ENCODE data around the gene CCSER1.
"Not testable (repeated sequence)": the region's sequence is repeated elsewhere in the genome, so short reads cannot be mapped to it uniquely, and the experiment has no call there.

CCSER1 gene

GRCh38 chr4:91319556-91320268, 1192.5 kb downstream of the CCSER1 start:
- Histone ChIP-seq H3K4me1 (ENCODE audit: control insufficient read depth, insufficient read depth, low read length, poor library complexity, severe bottlenecking) (no peaks in the 10 kb centered on the region), H3K4me3 (ENCODE audit: insufficient read depth, low read depth, low read length, poor library complexity, severe bottlenecking) (no peak overlapping the region), H3K27me3 (replicated peaks; ENCODE audit: control insufficient read depth, insufficient read depth, low read length, poor library complexity, severe bottlenecking) (no peaks in the 10 kb centered on the region), H3K36me3 (ENCODE audit: control insufficient read depth, insufficient read depth, low read length) (no peaks in the 10 kb centered on the region), H3K9me3 (ENCODE audit: control insufficient read depth, low read length) (no peaks in the 10 kb centered on the region), H3K27ac (ENCODE audit: insufficient read depth, low read length, poor library complexity, severe bottlenecking) (no peak overlapping the region)
- DNase-seq = no peak

GRCh38 chr4:91322961-91323360, 1195.8 kb downstream of the CCSER1 start:
- Histone ChIP-seq H3K4me3 (ENCODE audit: insufficient read depth, low read depth, low read length, poor library complexity, severe bottlenecking) (no peak overlapping the region), H3K27ac (ENCODE audit: insufficient read depth, low read length, poor library complexity, severe bottlenecking) (no peak overlapping the region), H3K4me1 (ENCODE audit: control insufficient read depth, insufficient read depth, low read length, poor library complexity, severe bottlenecking) (no peaks in the 10 kb centered on the region), H3K9me3 (ENCODE audit: control insufficient read depth, low read length) (no peaks in the 10 kb centered on the region), H3K27me3 (replicated peaks; ENCODE audit: control insufficient read depth, insufficient read depth, low read length, poor library complexity, severe bottlenecking) (no peaks in the 10 kb centered on the region), H3K36me3 (ENCODE audit: control insufficient read depth, insufficient read depth, low read length) (no peaks in the 10 kb centered on the region)
- DNase-seq = no peak

- Histone ChIP-seq H3K4me1 (ENCODE audit: control insufficient read depth, insufficient read depth, low read length, poor library complexity, severe bottlenecking) (no peaks in the 10 kb centered on the region), H3K4me3 (ENCODE audit: insufficient read depth, low read depth, low read length, poor library complexity, severe bottlenecking) (no peak overlapping the region), H3K27ac (ENCODE audit: insufficient read depth, low read length, poor library complexity, severe bottlenecking) (no peak overlapping the region), H3K27me3 (replicated peaks; ENCODE audit: control insufficient read depth, insufficient read depth, low read length, poor library complexity, severe bottlenecking) (no peaks in the 10 kb centered on the region), H3K36me3 (ENCODE audit: control insufficient read depth, insufficient read depth, low read length) (no peaks in the 10 kb centered on the region), H3K9me3 (ENCODE audit: control insufficient read depth, low read length) (no peaks in the 10 kb centered on the region)
- DNase-seq = no peak
Measured at GRCh38 chr4:91325495-91325894, 1198.3 kb downstream of the CCSER1 start.

DNA sequence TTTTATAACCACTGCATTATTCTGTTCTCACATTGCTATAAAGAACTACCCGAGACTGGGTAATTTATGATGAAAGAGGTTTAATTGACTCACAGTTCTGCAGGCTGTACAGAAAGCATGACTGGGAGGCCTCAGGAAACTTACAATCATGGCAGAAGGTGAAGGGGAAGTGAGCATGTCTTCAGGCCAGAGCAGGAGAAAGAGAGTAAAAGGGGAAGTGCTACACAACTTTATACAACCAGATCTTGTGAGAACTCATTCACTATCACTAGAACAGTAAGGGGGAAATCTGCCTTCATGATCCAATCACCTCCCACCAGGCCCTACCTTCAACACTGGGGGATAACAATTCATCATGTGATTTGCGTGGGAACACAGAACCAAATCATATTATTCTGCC, 1199.0 kb downstream of the CCSER1 start:
- DNase-seq; H3K36me3 ChIP-seq (ENCODE audit: control insufficient read depth, insufficient read depth, low read length); H3K4me1 ChIP-seq (ENCODE audit: control insufficient read depth, insufficient read depth, low read length, poor library complexity, severe bottlenecking); H3K27me3 ChIP-seq (replicated peaks; ENCODE audit: control insufficient read depth, insufficient read depth, low read length, poor library complexity, severe bottlenecking); H3K4me3 ChIP-seq (ENCODE audit: insufficient read depth, low read depth, low read length, poor library complexity, severe bottlenecking); H3K27ac ChIP-seq (ENCODE audit: insufficient read depth, low read length, poor library complexity, severe bottlenecking); H3K9me3 ChIP-seq (ENCODE audit: control insufficient read depth, low read length): not testable (repeated sequence)

GRCh38 chr4:91330555-91331137, 1203.5 kb downstream of the CCSER1 start:
- Histone ChIP-seq H3K4me3 (ENCODE audit: insufficient read depth, low read depth, low read length, poor library complexity, severe bottlenecking) (no peak overlapping the region), H3K27me3 (replicated peaks; ENCODE audit: control insufficient read depth, insufficient read depth, low read length, poor library complexity, severe bottlenecking) (no peaks in the 10 kb centered on the region), H3K27ac (ENCODE audit: insufficient read depth, low read length, poor library complexity, severe bottlenecking) (no peak overlapping the region), H3K4me1 (ENCODE audit: control insufficient read depth, insufficient read depth, low read length, poor library complexity, severe bottlenecking) (no peaks in the 10 kb centered on the region), H3K9me3 (ENCODE audit: control insufficient read depth, low read length) (no peaks in the 10 kb centered on the region), H3K36me3 (ENCODE audit: control insufficient read depth, insufficient read depth, low read length) (no peaks in the 10 kb centered on the region)
- DNase-seq = no peak

GRCh38 chr4:91340822-91341221, 1213.6 kb downstream of the CCSER1 start:
- H3K4me3 ChIP-seq (ENCODE audit: insufficient read depth, low read depth, low read length, poor library complexity, severe bottlenecking) = no peak overlapping the region
- DNase-seq = no peak
- H3K9me3 ChIP-seq (ENCODE audit: control insufficient read depth, low read length) = no peaks in the 10 kb centered on the region
- H3K36me3 ChIP-seq (ENCODE audit: control insufficient read depth, insufficient read depth, low read length) = no peaks in the 10 kb centered on the region
- H3K27me3 ChIP-seq (replicated peaks; ENCODE audit: control insufficient read depth, insufficient read depth, low read length, poor library complexity, severe bottlenecking) = no peaks in the 10 kb centered on the region
- no peaks in the 10 kb centered on the region for H3K4me1 ChIP-seq (ENCODE audit: control insufficient read depth, insufficient read depth, low read length, poor library complexity, severe bottlenecking)
- H3K27ac ChIP-seq (ENCODE audit: insufficient read depth, low read length, poor library complexity, severe bottlenecking) = no peak overlapping the region

GRCh38 chr4:91345632-91346031, 1218.4 kb downstream of the CCSER1 start:
- Histone ChIP-seq H3K4me1 (ENCODE audit: control insufficient read depth, insufficient read depth, low read length, poor library complexity, severe bottlenecking) (no peaks in the 10 kb centered on the region), H3K27ac (ENCODE audit: insufficient read depth, low read length, poor library complexity, severe bottlenecking) (no peak overlapping the region), H3K27me3 (replicated peaks; ENCODE audit: control insufficient read depth, insufficient read depth, low read length, poor library complexity, severe bottlenecking) (no peaks in the 10 kb centered on the region), H3K9me3 (ENCODE audit: control insufficient read depth, low read length) (no peaks in the 10 kb centered on the region), H3K4me3 (ENCODE audit: insufficient read depth, low read depth, low read length, poor library complexity, severe bottlenecking) (no peak overlapping the region), H3K36me3 (ENCODE audit: control insufficient read depth, insufficient read depth, low read length) (no peaks in the 10 kb centered on the region)
- DNase-seq = no peak

DNA sequence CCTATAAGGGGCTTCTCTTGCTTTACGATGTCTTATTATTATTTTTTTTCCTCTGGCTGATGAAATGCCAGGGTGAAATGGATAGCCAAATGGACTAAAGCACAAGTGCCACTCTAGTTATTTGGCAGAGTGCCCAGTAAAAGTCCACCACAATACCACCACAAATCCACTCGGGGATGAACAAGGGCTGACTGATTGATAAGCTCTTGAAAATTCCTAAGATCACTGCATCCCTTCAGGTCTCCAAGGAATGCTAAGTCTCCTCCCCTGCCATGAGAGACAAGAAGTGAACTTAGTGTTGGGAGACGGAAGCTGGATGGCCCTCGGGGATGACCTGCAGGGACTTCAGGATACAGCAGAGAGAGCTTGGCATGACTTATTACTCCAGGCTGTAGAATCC, 1229.3 kb downstream of the CCSER1 start:
- not testable (repeated sequence) for H3K27ac ChIP-seq (ENCODE audit: insufficient read depth, low read length, poor library complexity, severe bottlenecking); H3K4me3 ChIP-seq (ENCODE audit: insufficient read depth, low read depth, low read length, poor library complexity, severe bottlenecking); H3K27me3 ChIP-seq (replicated peaks; ENCODE audit: control insufficient read depth, insufficient read depth, low read length, poor library complexity, severe bottlenecking); H3K9me3 ChIP-seq (ENCODE audit: control insufficient read depth, low read length); H3K4me1 ChIP-seq (ENCODE audit: control insufficient read depth, insufficient read depth, low read length, poor library complexity, severe bottlenecking); DNase-seq; H3K36me3 ChIP-seq (ENCODE audit: control insufficient read depth, insufficient read depth, low read length)

DNA sequence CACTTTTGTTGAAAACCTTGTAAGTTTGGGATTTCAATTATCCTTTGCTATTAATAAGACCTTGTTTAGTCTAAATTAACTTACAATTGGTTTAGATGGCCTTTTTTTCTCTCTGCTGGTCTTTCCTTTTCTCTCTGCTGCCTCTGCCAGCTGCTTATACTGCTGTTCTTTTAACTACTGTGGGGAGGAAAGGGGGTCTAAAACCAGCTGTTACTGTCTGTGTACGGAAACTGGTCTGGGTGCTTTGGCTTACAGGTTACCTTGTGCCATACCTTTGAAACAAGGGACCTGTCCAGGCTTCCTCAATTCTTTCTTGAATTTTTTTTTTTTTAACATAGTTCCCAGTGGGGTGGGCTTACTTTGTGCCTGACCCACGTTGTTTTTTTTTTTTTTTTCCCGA, 1230.8 kb downstream of the CCSER1 start:
- not testable (repeated sequence) for H3K9me3 ChIP-seq (ENCODE audit: control insufficient read depth, low read length); H3K4me1 ChIP-seq (ENCODE audit: control insufficient read depth, insufficient read depth, low read length, poor library complexity, severe bottlenecking); H3K27ac ChIP-seq (ENCODE audit: insufficient read depth, low read length, poor library complexity, severe bottlenecking); DNase-seq; H3K36me3 ChIP-seq (ENCODE audit: control insufficient read depth, insufficient read depth, low read length); H3K4me3 ChIP-seq (ENCODE audit: insufficient read depth, low read depth, low read length, poor library complexity, severe bottlenecking); H3K27me3 ChIP-seq (replicated peaks; ENCODE audit: control insufficient read depth, insufficient read depth, low read length, poor library complexity, severe bottlenecking)

GRCh38 chr4:91358621-91359020, 1231.4 kb downstream of the CCSER1 start:
- H3K4me1 ChIP-seq (ENCODE audit: control insufficient read depth, insufficient read depth, low read length, poor library complexity, severe bottlenecking); H3K9me3 ChIP-seq (ENCODE audit: control insufficient read depth, low read length); H3K27ac ChIP-seq (ENCODE audit: insufficient read depth, low read length, poor library complexity, severe bottlenecking); H3K4me3 ChIP-seq (ENCODE audit: insufficient read depth, low read depth, low read length, poor library complexity, severe bottlenecking); H3K27me3 ChIP-seq (replicated peaks; ENCODE audit: control insufficient read depth, insufficient read depth, low read length, poor library complexity, severe bottlenecking); DNase-seq; H3K36me3 ChIP-seq (ENCODE audit: control insufficient read depth, insufficient read depth, low read length): not testable (repeated sequence)

All from effector memory CD4-positive, alpha-beta T cell (primary cell).